ENCODE measurements around the gene KIF26A.

DNA sequence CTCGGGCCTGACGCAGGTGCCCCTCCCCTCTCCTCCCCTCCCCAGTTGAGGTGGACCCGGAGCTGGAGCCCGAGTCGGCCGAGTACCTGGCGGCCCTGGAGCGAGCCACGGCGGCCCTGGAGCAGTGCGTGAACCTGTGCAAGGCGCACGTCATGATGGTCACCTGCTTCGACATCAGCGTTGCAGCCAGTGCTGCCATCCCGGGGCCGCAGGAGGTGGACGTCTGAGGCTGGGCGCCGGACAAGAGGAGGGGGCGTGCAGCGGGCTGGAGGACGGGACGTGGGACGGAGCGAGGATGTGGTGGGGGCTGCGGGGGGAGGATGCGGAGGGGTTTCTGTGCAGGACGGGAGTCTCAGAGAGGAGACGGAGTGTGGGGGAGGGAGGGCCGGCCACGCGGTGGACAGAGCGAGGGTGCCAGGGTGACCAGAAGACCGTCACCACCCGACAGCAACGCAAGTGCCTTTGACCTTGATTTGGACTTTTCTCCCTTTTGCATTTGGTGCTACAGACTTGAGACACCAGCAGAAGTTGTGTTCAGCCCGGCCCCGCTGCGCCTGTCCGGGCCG is 41.3 kb downstream of the KIF26A start:
- TF ChIP-seq HDGF (IDR thresholded peaks at IDR 0.05; ENCODE audit: borderline replicate concordance) (no peak), FOXK2 (IDR thresholded peaks at IDR 0.05) (no peak), BHLHE40 (IDR thresholded peaks at IDR 0.05; ENCODE audit: borderline replicate concordance) (no peak), ZNF384 (IDR thresholded peaks at IDR 0.05) (no peak), TARDBP (IDR thresholded peaks at IDR 0.05) (no peak), SUZ12 (IDR thresholded peaks at IDR 0.05) (no peak), NFRKB (IDR thresholded peaks at IDR 0.05) (no peak), FOXM1 (IDR thresholded peaks at IDR 0.05; ENCODE audit: borderline replicate concordance) (no peak), ARNT (IDR thresholded peaks at IDR 0.05) (no peak), ELF4 (IDR thresholded peaks at IDR 0.05) (no peak), FOXA1 (IDR thresholded peaks at IDR 0.05) (no peak)
- TF ChIP-seq, protein P1, sequence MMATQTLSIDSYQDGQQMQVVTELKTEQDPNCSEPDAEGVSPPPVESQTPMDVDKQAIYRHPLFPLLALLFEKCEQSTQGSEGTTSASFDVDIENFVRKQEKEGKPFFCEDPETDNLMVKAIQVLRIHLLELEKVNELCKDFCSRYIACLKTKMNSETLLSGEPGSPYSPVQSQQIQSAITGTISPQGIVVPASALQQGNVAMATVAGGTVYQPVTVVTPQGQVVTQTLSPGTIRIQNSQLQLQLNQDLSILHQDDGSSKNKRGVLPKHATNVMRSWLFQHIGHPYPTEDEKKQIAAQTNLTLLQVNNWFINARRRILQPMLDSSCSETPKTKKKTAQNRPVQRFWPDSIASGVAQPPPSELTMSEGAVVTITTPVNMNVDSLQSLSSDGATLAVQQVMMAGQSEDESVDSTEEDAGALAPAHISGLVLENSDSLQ (IDR thresholded peaks at IDR 0.05) = no peak

Measured in HEK293T (cell line).